ENCODE results near the gene PPP2R5E.

PPP2R5E gene

DNA sequence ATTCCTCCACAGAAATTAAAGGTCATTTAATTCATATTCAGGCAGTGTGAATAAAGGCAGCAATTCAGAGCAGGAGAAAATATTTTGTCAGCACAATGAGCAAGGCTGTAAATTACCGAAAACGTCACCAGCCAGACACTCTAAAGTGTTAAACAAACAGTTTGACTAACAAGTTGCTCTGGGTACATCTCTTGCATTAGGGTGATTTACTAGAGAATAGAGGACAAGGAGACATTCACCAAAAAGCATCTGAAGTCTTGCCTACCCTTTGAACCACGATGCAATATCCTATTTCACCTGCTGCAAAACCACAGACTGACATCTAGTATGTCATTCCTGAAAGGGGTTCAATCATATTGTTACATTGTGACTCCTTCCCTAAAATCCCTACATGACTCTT is 197.4 kb downstream of the PPP2R5E start:
- H3K36me3 Mint-ChIP-seq (ENCODE audit: insufficient read depth) = no peaks in the 10 kb centered on the region

DNA sequence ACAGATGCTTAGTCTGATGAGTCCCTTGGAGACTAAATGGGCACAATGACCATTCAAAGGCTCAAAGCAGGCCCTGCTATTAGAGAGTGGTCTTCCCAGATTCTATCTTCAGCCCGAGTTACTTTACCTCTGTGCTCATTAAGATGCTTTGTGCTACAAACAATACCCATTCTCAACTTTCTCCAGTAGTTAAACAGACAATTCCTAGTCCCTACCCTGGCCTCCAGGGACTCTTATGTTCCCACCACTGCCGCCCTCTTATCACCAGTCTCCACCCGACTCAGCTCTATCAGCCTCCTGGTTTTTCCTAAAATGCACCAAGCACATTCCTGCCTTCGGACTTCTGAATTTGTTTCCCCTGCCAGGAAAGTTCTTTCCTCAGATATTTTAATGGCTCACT is 198.8 kb downstream of the PPP2R5E start:
- Mint-ChIP-seq H3K27me3 (peaks cover 43 to 53% of the 10 kb centered on the region in 2 donors), H3K4me1 (ENCODE audit: low read depth in 2 of 2) (no peaks in the 10 kb centered on the region)
- no peak for ATAC-seq (replicated peaks)

More for the DNA sequence above, 197.4 kb downstream of the PPP2R5E start:
- DNase-seq (no peak), ATAC-seq (replicated peaks) (no peak)
- Mint-ChIP-seq H3K4me1 (ENCODE audit: low read depth in 2 of 2) (no peaks in the 10 kb centered on the region), H3K9me3 (no peaks in the 10 kb centered on the region), H3K27ac (no peak overlapping the region), H3K27me3 (peaks cover 38 to 44% of the 10 kb centered on the region in 2 donors), H3K4me3 (no peak overlapping the region)

DNA sequence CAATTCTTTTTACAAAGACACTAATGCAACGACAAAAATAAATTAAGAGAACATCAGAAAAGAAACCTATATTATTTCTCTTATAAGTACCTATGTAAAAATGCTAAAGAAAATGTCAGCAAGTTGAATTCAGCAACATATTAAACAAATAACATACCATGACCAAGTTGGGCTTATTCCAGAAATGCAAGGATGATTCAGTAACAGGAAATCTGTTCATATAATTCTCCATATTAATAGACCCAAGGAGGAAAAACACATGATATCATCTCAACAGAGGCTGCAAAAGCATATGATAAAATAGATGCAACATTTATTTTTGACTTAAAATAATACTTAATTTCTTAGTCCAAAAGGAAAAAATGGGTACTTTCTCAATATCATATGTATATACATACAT is 199.3 kb downstream of the PPP2R5E start:
- ATAC-seq (replicated peaks) (no peak), DNase-seq (no peak)
- Mint-ChIP-seq H3K27me3 (peaks cover 43 to 53% of the 10 kb centered on the region in 2 donors), H3K9me3 (no peaks in the 10 kb centered on the region), H3K4me3 (no peak overlapping the region), H3K4me1 (ENCODE audit: low read depth in 2 of 2) (no peaks in the 10 kb centered on the region), H3K36me3 (ENCODE audit: insufficient read depth) (no peaks in the 10 kb centered on the region), H3K27ac (no peak overlapping the region)

More for the DNA sequence above, 198.8 kb downstream of the PPP2R5E start:
- no peak overlapping the region for H3K4me3 Mint-ChIP-seq
- no peak overlapping the region for H3K27ac Mint-ChIP-seq
- H3K9me3 Mint-ChIP-seq = no peaks in the 10 kb centered on the region
- no peaks in the 10 kb centered on the region for H3K36me3 Mint-ChIP-seq (ENCODE audit: insufficient read depth)
- DNase-seq = no peak

DNA sequence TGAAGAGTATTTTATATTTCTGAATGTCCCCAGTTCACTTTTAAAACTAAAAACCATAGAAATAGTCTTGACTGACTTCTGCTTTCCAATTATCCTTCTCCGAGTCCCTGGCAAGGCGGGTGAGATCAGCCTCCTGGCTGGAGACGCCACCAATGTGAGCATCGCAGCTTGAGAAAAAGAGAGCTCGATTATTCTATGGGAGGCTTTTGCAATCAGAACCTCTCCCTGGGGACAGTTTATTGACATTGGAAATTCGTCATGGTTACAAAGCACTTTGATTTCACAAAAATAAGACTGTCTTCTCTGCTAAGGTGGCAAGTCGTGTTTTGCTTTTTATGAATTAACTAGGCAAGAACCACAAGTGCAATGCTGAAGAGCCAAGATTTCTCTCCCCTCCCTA is 200.8 kb downstream of the PPP2R5E start:
- DNase-seq (no peak), ATAC-seq (replicated peaks) (no peak)
- peaks cover 35 to 49% of the 10 kb centered on the region in 2 donors for H3K27me3 Mint-ChIP-seq
- H3K4me3 Mint-ChIP-seq = no peak overlapping the region
- no peaks in the 10 kb centered on the region for H3K36me3 Mint-ChIP-seq (ENCODE audit: insufficient read depth)
- H3K9me3 Mint-ChIP-seq = peaks cover 0 to 2% of the 10 kb centered on the region in 2 donors
- H3K4me1 Mint-ChIP-seq (ENCODE audit: low read depth in 2 of 2) = no peaks in the 10 kb centered on the region
- H3K27ac Mint-ChIP-seq = no peak overlapping the region

DNA sequence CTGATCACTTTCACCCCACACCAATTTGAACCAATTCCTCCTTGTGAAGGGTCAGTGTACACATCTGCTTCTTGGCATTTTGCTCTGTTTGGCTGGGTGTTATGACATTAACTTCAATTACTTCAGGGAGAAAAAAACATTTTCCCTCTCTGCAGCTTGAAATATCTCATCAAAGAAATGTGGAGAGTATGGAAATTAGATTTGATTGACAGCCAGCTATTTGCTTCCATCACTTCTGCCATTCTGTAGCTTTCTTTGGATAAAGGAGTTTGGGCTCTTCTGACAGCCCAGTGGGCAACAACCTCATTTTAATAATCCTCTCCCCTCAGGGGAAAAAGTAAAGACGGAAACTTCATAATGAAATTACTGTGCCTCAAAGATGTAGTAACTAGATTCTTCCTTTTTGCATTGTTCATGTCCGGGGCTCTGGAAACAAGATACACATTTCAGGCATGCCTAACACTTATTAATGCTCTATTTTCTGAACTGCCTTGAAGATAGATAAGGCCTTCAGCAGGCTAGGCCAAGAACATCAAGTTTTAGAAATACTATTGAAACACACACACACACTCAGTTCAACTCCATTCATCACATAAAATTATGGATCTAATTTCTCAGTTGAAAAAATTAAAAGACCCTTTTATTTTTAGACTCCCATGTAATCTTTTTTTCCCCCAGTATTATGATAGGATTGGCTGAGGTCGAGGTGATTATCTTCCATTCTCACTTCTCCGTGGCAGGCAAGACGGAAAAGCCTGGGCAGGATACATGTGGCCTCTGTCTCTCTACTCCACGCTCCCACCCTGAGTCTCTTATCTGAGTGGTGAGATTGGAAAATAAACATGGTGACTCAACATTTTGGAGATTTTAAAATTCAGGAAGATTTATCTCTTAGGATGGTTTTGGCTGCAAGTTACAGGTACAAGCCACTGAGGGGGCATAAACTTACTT is 214.1 kb downstream of the PPP2R5E start:
- Mint-ChIP-seq H3K27me3 (peaks cover 22 to 42% of the 10 kb centered on the region in 2 donors), H3K36me3 (ENCODE audit: insufficient read depth) (no peaks in the 10 kb centered on the region), H3K4me3 (no peak overlapping the region), H3K9me3 (no peaks in the 10 kb centered on the region), H3K4me1 (ENCODE audit: low read depth in 2 of 2) (no peaks in the 10 kb centered on the region), H3K27ac (no peak overlapping the region)
- DNase-seq (no peak), ATAC-seq (replicated peaks) (no peak)

DNA sequence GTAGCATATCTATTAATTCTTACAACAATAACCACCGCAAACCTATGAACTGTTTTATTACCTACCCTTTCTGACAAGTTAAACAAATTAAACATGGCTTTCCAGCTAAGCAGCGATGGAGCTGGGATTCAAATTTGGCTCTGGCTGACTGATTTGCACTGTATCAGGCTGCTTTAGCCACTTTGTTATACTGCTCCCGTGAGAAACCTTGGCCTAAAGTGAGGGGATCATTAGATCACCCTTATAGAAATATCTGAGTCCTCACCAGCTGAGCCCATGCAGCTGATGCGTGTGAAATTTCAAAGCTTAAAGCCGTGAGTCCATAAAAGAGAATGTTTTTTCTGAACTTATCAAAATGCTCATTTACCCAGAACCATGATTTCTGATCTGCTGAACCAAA is 216.3 kb downstream of the PPP2R5E start:
- Mint-ChIP-seq H3K9me3 (no peaks in the 10 kb centered on the region), H3K4me1 (ENCODE audit: low read depth in 2 of 2) (no peaks in the 10 kb centered on the region), H3K4me3 (no peak overlapping the region), H3K36me3 (ENCODE audit: insufficient read depth) (no peaks in the 10 kb centered on the region), H3K27me3 (peaks cover 12 to 21% of the 10 kb centered on the region in 2 donors), H3K27ac (no peak overlapping the region)
- DNase-seq (no peak), ATAC-seq (replicated peaks) (no peak)

DNA sequence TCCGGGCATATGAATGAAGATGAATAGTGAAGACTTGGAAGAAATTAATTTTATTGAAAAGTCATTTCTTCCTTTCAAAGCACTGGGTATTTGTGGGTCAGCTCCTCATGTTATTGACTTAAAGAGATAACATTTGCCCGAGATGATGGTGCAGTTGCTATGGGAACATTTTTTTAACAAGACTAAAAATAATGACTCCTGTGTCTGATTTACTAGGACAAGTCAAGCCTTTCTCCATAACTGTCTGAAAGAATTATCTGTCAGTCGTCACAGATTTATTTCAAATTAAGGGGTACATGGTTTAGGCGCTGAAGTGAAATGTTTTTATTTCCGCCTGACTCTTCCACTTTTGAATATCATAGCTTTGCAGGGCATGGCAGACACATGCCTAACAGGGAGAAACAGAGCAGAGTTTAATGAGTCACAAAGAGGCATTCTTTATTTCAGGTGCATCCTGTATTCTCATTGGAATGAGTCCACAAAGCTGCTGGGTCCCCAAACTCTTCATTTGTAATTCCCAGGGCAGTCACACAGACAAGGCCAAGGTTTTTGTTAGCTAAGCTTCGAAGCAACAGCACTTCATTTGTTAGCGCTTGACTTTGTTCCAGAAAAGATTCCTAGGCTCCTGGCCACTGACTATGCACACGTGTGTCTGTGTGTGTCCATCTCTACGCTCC is 220.1 kb downstream of the PPP2R5E start:
- Mint-ChIP-seq H3K4me1 (ENCODE audit: low read depth in 2 of 2) (no peaks in the 10 kb centered on the region), H3K36me3 (ENCODE audit: insufficient read depth) (no peaks in the 10 kb centered on the region), H3K4me3 (no peak overlapping the region), H3K27ac (no peak overlapping the region), H3K9me3 (no peaks in the 10 kb centered on the region), H3K27me3 (peaks cover 33 to 37% of the 10 kb centered on the region in 2 donors)
- DNase-seq = no peak
- ATAC-seq (replicated peaks) = no peak

DNA sequence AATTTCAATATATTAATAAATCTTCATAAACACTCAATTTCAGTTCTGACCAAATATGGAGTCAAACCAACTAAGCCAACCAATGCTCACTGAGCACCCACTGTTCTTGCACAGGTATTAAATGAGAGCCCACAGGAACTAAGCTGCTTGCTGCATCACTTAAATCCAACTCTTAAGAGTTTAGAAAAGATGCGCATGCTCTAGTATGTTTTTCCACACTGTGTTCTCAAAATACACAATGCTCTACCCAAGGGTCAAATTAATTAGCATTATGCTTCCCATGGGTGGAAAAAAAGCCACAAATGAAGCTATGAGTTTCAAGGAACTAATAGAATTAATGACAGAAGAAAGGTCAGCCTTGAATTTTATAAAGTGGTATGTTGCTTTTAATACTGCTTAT is 220.7 kb downstream of the PPP2R5E start:
- Mint-ChIP-seq H3K9me3 (no peaks in the 10 kb centered on the region), H3K4me3 (no peak overlapping the region)
- no peak for ATAC-seq (replicated peaks)

More for the DNA sequence above, 220.7 kb downstream of the PPP2R5E start:
- no peaks in the 10 kb centered on the region for H3K36me3 Mint-ChIP-seq (ENCODE audit: insufficient read depth)
- H3K27ac Mint-ChIP-seq = no peak overlapping the region
- DNase-seq = no peak
- peaks cover 33 to 42% of the 10 kb centered on the region in 2 donors for H3K27me3 Mint-ChIP-seq
- no peaks in the 10 kb centered on the region for H3K4me1 Mint-ChIP-seq (ENCODE audit: low read depth in 2 of 2)

Measured in effector memory CD8-positive, alpha-beta T cell (primary cell).